Stimulated activated CD4-positive, alpha-beta T cell treated with anti-CD3 and anti-CD28 coated beads, Interleukin-12 subunit alpha, Interleukin-12 subunit beta, amount 100 ng/mL, for 4 hours (primary cell): ENCODE measurements around the gene MPZL3.
A peak's percentile ranks its signal among the peaks of the same experiment; 100 is the strongest.

ENCODE experiments used
- DNase-seq: peaks from one replicate; pipeline ENCODE4 v3.0.0-alpha.2; 2020

Gene MPZL3

DNA sequence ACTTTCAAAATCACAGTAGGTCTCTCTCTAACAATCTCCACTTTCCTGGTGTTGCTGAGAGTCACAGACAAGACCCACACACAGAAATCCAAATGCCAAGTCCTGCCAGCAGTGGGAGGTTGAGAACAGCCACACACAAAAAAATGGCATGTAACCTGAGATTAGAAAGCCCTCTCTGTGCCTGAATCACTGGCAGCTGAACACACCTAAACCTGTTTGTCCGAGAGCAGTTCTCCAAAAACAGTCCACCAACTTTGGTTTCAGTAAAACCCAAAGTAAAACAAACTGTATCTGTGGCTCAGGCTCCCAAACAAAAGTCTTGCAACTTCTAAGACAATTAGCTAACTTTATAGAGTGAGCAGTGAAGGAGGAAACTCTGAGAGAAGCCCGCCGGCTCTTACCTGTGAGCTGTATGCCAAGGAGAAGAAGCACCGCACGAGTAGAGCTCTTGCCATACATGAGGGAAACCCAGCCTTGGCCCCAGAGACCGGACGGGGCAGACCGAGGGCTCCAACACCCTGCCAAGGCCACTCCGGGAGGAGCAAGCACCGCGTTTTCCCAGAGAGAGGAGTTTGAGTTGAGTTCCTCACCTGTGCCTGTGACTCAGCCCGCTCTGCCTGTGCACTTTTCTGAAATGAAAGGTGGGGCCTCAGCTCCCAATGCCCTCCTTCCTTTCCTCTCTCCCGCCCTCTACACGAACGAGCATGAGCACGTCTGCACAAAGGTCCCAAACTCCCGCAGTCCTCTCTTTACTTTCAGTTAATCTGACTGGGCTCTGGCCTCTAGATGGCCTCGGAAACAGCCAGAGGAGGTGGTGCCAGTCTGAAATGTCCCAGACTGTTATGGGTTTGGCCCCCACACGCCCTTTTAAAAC is 11.8 kb upstream of the MPZL3 start, which contains the start of gene MPZL2:
Gene MPZL2, minus strand, starts transcription at position 603 of the 874 bp plus-strand sequence. Its CDS starts 144 bp downstream, at position 459.
- peak; percentile 15 for DNase-seq

DNA sequence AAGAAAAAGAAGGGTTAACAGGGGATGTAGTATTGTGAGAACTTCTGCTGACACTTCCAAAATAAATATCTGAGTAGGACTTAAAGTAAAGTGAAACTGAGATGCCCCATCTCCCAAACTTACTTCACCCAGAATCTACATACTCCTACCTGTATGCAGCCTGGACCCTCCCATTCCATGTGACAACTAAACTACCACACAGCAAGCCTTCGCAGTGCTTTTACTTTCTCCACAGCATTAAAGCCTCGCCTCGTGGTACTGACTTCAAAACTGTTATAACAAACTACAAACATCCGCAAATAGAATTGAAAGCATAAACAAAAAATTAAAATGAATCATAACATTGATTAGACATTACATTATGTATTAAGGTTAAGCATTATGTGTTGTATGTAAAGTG is 10.9 kb upstream of the MPZL3 start:
- no peak for DNase-seq

DNA sequence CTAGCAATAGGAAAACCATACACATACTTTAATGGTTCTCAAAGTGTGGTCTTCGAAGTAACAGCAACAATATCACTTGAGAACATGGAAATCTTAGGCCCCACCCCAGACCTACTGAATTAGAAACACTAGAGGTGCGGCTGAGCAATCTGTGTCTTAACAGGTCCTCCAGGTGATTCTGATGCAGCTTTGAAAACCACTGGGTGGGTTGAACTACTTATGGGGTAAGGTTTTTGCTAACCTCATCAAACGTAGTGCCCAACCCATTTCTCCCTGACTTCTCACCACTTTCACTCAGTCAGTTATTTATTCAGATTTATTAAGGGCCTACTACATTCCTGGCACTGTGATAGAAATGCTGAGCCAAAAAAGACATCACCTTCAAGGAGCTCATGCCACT is 8.2 kb upstream of the MPZL3 start:
- no peak for DNase-seq

DNA sequence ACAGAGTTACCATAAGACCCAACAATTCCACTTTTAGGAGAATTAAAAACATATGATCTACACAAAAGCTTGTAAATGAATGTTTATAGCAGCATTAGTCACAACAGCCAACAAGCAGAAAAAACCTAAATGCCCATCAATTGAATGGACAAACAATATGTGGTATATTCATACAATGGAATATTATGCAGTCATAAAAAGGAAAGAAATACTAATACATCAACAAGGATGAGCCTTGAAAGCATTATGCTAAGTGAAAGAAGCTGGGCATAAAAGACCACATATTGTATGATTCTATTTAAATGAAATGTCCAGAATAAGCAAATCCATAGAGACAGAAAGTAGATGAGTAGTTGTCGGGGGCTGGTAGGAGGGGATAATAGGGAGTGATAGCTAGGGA is 7.0 kb upstream of the MPZL3 start:
- DNase-seq, result no peak

DNA sequence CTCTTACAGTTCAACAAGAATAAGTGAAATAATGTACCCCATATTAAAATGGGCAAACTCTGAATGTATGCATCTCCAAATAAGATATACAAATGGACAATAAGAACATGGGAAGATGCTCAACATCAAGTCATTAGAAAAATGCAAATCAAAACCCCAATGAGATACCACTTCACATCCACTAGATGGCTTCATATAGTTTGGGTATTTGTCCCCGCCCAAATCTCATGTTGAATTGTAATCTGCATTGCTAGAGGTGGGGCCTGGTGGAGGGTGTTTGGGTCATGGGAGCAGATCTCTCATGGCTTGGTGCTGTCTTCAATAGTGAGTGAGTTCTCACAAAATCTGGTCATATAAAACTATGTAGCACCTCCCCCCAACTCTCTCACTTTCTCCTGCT is 6.2 kb upstream of the MPZL3 start:
- DNase-seq, result no peak

DNA sequence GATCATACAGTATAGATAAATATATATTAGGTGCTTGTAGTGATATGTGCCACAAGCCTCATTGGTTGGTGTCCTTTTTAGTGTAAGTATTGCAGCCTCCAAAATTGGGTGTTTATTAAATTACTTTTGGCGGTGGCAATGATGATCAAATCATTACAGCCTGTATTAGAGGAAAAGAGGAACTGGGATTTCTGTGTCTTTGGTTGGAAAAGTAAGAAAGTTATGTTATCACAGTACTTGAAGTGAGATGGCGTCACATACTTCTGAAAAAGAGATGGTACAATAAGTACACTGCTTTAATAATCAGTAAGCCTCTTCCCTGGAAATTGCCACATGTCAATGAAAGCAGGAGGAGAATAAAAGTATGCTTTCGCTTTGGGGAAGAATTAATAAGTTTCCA is 523 bp upstream of the MPZL3 start:
- DNase-seq, result no peak

DNA sequence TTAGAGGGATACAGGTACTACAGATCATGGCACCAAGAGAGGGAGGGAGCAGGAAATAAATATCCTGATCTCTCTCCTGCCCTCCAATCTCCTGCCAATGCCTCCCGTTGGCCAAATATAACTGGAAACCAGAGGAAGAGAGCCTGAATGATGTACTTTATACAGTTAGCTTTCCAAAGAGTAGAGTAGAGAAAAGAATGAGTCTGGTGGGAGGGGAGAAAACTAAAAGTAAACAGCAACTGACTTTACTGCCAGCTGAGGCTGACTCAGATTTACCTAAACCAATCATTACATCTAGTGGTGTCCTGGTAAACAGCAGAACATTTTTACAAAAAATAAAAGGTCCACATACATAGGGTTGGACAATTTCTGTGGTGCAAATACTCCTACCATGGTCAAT is 5.1 kb downstream of the MPZL3 start:
- no peak for DNase-seq

DNA sequence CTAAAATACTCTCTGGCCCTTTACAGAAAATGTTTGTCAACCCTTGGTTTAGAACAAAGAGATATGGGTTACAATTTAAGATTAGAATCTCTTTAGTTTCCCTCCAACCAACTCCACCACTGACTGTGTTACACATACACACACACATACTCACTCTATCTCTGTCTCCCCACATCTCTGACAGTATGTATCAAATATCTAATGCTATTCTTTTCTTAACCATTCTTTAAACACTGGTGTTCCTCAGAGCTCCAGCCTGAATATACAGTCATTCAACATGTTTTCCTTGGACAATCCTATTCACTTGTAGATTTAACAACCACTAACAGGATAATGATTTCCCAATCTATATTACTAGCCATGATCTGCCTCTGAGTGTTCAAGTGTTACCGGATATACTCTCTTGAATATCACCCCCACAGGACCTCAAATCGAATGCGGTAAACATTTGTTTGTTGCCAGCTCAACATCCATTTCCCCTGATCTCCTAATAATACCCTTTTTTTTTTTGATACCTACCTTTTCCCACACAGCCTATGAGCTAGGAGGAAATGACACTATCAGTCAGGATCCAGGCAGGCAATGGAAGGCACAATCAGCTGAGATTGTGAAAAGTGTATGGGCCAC is 6.1 kb downstream of the MPZL3 start:
- DNase-seq, result no peak

DNA sequence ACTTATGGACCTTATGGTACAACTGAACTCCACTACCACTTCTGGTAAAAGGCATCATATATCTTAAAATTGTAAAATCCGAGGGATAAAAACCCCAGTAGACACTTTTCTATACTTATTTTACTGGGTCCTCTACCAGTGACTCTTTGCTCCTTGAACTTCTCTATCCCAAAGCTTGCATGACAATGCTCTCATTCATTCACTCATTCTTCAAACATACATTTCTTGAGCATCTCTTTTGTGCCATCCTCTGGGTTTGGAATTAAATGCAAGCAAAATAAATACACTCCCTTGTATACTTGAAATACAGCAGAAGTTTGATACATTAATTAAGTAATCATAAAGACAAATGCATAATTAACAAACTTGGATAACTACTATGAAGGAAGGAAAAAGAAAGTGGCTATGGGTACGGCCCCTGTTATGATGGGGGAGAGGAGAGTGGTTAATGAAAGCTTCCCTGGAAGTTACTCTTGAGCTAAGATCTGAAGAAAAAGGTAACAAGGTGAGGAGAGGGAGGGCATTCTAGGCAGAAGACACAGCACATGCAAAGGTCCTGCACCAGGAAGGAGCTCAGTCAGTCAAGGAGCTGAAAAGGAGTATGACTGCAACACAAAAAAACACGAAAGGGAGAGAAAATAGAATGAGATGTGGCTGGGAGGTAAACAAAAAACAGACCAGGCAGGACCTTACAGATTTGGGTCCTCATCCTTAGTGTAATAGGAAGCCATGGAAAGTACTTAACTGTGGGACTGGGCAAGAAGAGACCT is 8.0 kb downstream of the MPZL3 start:
- no peak for DNase-seq

DNA sequence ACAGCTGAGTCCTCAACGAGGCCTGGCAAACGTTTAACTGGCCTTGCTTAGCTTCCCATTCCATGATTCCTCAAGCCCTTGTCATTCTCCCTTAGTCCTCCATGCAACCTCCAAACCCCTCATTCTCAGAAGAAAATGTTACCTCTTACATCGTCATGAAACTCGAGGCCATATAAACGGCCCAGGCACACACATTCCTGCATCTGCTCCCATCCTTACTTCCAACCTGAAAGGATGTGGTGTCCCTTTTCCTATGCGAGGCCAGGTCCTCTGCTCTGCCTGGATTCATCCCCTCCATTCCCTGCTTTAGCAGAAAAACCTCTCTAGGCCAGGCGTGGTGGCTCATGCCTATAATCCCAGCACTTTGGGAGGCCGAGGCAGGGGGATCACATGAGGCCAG is 9.0 kb downstream of the MPZL3 start:
- no peak for DNase-seq

DNA sequence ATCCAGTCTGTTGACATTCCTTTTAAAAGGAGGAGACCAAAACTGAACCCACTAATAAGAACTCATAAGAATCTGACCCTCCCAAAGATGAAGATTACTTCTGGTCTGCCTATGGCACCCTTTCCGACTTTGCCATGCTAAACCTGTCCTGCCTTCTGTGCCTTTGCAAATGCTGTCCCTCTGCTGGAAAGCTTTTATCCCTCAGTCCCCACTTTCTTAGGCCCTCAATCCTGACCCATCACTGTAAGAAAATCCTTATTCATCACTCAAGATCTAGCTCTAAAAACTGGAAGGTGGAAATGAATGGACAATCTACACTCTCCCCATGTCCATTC is 10.4 kb downstream of the MPZL3 start:
- DNase-seq, result no peak

DNA sequence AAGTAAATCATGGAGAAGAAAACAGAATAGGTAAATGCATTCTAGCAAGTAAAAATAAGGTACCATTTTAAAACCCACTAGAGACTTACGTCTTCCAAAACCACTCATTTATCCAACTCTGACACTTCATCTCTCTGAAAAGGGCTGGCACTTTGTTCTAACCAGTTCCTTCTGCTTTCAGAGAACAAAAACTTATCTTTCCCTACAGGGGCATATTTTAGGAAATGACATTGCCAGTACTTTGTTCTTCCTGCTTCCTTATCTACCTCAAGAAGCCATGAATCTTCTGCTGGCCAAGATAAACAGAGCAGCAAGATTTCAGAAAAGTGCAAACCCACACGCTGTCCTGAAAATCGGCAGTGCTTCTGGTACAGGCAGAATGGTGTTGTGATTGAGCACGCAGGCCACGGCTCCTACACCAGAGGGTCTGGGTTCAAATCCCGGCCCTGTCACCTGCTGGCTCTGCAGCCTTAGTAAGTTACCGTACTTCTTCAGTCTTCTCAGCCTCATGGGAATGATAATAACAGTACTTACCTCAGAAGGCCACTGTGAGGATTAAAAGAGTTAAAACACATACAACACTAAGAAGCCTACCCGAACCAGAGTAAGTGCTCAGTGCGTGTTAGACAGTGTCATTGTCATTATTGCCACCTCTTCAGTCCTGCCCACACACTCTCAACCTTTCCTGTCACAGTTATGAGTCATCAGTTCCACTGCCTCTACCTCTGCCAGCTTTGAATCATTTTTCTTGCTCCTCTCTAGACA is 11.0 kb downstream of the MPZL3 start:
- DNase-seq, result no peak

DNA sequence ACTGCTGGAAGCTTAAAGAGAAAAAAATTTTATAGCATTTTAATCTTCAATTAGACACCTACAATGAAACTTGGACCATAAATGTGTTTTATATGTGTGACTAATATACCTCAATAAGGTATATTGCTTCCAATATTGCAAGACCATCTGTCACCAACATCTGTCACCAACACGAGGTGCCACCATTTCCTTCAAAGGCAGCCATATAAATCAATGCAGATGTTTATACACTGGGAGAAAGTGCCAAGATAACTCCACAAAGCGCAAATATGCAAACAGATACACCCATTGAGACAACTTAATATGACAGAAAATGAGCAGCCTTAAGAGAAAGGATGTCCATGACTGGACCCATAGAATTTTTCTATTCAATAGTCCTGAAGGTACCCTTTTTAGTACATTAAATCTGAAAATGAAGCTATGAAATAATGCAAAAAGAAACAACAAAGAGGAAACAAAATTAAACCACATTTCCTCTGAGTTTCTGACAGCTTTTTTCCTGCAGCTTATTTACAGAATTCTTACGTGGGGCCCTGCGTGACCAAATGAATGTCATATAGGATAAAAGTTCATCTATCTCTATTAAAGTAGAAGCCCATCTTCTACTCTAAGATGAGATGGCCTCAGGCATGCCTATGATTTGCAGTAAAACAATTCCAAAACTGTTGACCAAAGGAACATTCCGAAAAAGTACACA is 12.5 kb downstream of the MPZL3 start:
- no peak for DNase-seq

DNA sequence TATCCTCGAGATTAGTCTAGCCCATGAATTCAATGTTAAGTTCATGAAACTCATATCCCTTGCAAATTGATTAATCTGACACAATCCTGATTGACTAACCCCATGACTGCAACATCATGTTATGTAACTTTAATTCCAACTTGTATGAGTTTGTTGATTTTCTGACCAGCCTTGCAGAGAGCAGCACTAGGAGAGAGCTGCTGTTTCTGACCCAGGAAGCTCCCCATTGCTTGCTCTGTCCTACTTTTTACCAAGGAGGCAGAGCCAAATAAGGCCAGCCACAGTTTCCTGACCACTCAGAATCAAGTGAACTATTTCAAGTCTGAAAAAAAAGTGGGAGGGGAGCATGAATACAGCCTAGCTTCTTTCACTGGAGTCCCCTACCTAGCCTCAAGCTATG is 13.2 kb downstream of the MPZL3 start:
- no peak for DNase-seq

DNA sequence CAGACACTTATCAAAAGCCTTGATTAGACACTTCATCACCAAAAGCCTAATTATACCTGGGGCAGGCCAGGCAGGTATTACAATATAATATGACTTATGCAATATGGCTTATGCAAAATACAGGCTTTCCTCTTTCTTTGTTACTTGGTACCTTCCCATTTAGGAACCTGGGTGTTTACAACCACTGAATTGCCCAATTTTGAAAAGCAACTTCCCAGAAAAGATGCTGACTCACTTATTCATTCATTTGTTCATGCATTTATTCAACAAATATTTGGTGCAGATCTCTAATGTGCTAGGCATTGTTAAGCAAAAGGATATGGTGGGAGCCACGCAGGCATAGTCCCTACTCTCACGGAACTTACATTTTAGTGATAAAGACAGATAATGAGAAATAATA is 13.7 kb downstream of the MPZL3 start:
- no peak for DNase-seq

DNA sequence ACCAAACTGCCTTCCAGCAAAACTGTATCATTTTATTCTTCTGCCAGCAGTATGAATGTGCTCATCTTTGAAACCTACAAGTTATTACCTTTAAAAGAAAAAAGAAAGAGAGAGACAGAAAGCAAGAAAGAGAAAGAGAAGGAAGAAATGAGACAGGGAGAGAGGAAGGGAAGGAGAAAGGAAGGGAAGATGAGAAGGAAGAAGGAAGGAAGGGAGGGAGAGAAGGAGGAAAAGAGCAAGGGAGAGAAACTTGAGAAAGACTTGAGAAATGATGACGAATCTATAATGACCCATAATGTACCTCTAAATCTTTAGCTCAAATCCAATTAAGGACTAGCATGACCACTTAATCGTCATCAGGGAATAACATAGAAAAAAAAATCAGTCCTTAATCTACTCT is 16.0 kb downstream of the MPZL3 start:
- no peak for DNase-seq

DNA sequence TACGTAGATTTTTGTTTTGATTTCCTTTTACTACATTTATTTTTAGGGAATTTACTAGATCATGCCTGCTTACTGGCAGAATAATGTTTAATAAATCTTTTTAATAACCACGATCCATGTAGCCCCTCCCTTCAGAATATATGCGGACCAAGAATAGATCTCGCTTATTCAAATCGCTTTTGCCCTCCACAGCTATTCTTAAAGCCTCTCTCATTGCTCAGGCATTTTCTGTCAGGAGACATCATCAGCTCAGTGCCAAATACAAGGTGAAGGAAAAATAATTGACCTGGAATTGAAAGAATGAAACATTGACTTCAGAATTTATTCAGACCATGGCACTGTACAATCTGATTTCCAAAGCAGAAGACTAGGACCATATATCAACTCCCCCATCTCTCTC is 17.3 kb downstream of the MPZL3 start:
- no peak for DNase-seq

DNA sequence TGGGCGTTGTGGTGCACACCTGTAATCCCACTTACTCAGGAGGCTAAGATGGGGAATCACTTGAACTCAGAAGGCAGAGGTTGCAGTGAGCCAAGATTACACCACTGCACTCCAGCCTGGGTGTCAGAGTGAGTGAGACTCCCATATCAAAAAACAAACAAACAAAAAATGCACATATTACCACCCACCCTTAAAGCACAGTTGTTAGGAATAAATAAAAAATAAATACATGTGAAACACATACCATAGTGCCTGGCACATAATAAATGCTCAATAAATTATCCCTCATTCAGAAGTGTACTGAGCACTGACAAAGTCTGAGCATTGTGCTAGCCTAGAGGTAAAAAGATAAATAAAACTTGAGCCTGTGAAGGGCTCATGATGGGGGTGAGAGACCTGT is 18.3 kb downstream of the MPZL3 start:
- no peak for DNase-seq

DNA sequence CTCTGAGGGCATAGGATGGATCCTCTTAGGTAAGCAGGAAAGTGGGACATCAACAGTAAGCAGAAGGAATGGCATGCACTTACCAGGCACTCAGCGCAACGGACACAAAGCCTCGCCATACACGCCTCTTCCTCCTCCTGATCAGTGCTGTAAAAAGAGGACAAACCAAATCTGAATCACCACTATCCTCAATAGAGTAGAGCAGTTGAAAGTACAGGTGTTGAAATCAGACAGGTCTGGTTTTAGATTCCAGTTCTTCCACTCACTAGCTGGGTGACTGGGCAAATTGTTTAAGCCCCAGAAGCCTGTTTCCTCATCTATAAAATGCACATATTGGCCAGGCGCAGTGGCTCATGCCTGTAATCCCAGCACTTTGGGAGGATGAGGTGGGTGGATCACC is 18.8 kb downstream of the MPZL3 start:
- DNase-seq, result no peak

DNA sequence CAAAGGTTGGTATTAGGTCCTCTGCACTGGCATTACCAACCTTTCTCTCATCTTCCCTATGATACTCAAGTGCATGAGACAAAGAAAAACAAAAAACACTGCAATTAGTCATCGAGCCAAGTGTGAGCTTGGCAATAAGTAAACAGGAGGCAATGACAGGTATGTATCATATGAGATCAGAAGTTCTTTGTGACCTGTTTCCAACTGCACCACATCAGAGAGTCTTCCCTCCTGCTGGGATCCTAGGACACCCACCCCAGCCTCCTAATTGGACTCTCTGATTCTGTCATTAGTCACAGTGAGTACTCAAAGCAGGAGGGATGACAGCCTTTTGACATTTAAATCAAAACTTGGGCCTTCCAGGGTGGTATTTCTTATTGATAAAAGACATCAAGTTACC is 19.5 kb downstream of the MPZL3 start:
- DNase-seq, result no peak

DNA sequence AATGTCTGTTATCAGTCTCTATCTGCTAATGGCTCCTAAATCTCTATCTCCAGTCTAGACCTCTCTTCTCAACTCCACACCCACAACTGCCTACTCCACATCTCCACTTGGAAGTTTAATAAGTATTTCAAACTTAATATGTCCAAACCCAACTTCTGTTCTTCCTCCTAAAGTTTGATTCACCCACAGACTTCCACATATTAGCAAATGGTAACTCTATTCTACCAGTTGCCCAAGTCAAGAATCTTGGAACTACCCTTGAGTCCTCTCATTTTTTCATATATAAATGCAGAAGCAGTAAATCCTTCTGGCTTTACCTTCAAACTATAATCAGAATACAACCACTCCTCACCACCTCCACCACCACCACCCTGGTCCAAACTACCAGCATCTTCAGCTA is 20.7 kb downstream of the MPZL3 start:
- DNase-seq, result no peak

DNA sequence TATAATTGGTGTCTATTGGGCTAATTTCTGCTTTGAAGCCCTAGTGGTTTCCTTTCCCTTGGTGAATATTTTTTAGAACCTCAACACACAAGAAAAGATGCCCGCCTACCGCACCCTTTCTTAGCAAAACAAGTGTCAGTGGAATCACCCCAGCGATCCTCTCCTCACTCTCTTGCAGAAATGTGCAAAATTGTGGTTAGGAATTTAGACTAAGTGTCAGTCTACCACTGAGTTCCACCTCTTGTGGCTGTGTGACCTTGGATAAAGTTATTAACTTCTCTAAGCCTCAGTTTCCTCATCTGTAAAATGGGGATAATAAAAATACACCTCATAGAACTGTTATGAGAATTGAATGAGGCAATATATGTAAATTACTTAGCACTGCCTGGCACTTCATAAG is 22.1 kb downstream of the MPZL3 start:
- DNase-seq, result no peak
